ENCODE results near the gene PLEKHH3. TPM values are rescaled to one million over a fixed set of nuclear protein-coding genes. Genes with fewer than 3 reads are reported as not detected.

PLEKHH3 gene
- total and polyA plus RNA-seq, 8 donors, result 22.5 to 55.5 (median 35.0) TPM

- no peak for TF ChIP-seq CTCF (IDR thresholded peaks at IDR 0.05)
- Histone ChIP-seq H3K27me3 (peaks cover 0 to 33% of the 10 kb centered on the region in 2 donors), H3K4me3 (peak overlapping the region; percentile 37 to 42), H3K36me3 (no peaks in the 10 kb centered on the region), H3K27ac (peak overlapping the region; percentile 41 to 74), H3K4me1 (peaks cover 37 to 57% of the 10 kb centered on the region in 2 donors), H3K9me3 (no peaks in the 10 kb centered on the region)
- intact Hi-C loops (cut with DNase I), result no loop called here
- ATAC-seq (peak; percentile 1), DNase-seq (peak in 2 of 4 donors; percentile 44 to 83)
Observed at GRCh38 chr17:42682722-42683403, 6.1 kb upstream of the PLEKHH3 start.

- Histone ChIP-seq H3K36me3 (no peaks in the 10 kb centered on the region), H3K9me3 (no peaks in the 10 kb centered on the region), H3K27ac (peak within 1 kb of the TSS; percentile 41 to 74), H3K27me3 (peaks cover 0 to 33% of the 10 kb centered on the region in 2 donors), H3K4me1 (peaks cover 44 to 64% of the 10 kb centered on the region in 2 donors), H3K4me3 (peak within 1 kb of the TSS; percentile 37 to 42)
- intact Hi-C loops (cut with DNase I), result no loop called here
- peak; percentile 69 to 84 (median 75) for DNase-seq
- peak; percentile 5 for ATAC-seq
- no peak for TF ChIP-seq CTCF (IDR thresholded peaks at IDR 0.05)
Observed at GRCh38 chr17:42681976-42682721, 5.4 kb upstream of the PLEKHH3 start, which contains the start of gene CNTNAP1. Gene CNTNAP1 (plus strand): TSS chr17:42682531. CDS start chr17:42682830, 299 bp downstream.

GRCh38 chr17:42680331-42680808 lies 3.6 kb upstream of the PLEKHH3 start:
- no peaks in the 10 kb centered on the region for H3K36me3 ChIP-seq
- H3K27me3 ChIP-seq, result peaks cover 0 to 48% of the 10 kb centered on the region in 2 donors
- no peaks in the 10 kb centered on the region for H3K9me3 ChIP-seq
- TF ChIP-seq CTCF (IDR thresholded peaks at IDR 0.05), result no peak
- H3K4me1 ChIP-seq, result peaks cover 46 to 78% of the 10 kb centered on the region in 2 donors
- intact Hi-C loops (cut with DNase I), result no loop called here
- ATAC-seq (no peak), DNase-seq (peak in 1 of 4 donors; percentile 79)
- peak overlapping the region; percentile 91 to 92 for H3K27ac ChIP-seq
- peak overlapping the region; percentile 17 to 86 for H3K4me3 ChIP-seq

- peak; percentile 90 to 98 for TF ChIP-seq CTCF (IDR thresholded peaks at IDR 0.05)
- Histone ChIP-seq H3K27ac (peak overlapping the region; percentile 91 to 92), H3K36me3 (no peaks in the 10 kb centered on the region), H3K27me3 (peaks cover 0 to 55% of the 10 kb centered on the region in 2 donors), H3K4me1 (peaks cover 50 to 84% of the 10 kb centered on the region in 2 donors), H3K9me3 (no peaks in the 10 kb centered on the region), H3K4me3 (peak overlapping the region; percentile 17 to 86)
- intact Hi-C loops (cut with DNase I), result loop anchor here in 1 of 2 donors (5.0 kb wide), 1 partner anchor 102 kb away; the partner anchor contains the start of gene PSMC3IP
- peak; percentile 77 to 96 (median 83) for DNase-seq
- peak; percentile 40 for ATAC-seq
Observed at GRCh38 chr17:42679492-42680330, 2.9 kb upstream of the PLEKHH3 start.
